LNCaP clone FGC (cell line): Measurements from ENCODE around the gene SORBS1.

Source experiments
- DNase-seq: peaks from one replicate; pipeline ENCODE4 v3.0.0-alpha.2; 2011; ENCODE audit warnings: low read depth
- H3K4me3 ChIP-seq: 2 replicates; pipeline ENCODE4 v1.5.1; 2011; ENCODE audit warnings: mild to moderate bottlenecking, low read depth, low read length, control low read depth
- CTCF ChIP-seq: IDR thresholded peaks from 2 replicates; pipeline ENCODE4 v1.5.1; 2012; ENCODE audit warnings: mild to moderate bottlenecking; ENCODE audit not compliant: control insufficient read depth, insufficient read depth; ENCODE audit errors: extremely low read depth

The SORBS1 gene

DNA sequence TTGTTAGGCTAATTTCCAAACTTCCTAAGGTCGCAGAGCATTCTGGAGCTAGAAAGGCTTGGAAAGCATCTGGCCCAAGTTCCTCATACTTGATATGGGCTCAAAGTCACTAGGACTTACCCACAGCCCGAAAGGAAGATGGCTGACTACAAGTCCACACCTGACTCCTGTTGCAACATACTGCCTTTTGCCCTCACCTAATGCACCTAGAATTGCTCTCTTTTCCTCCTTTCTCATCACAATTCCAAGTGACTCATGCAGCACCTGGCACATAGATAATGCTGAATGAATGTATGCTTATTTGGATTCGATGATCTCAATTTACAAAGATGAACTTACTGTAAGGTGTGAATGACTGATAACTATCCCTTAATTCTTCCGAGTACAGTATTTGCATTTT is 131.5 kb downstream of the SORBS1 start:
- TF ChIP-seq CTCF, result no peak
- no peak overlapping the region for H3K4me3 ChIP-seq
- DNase-seq, result no peak

GRCh38 chr10:95428701-95429100 is 132.5 kb downstream of the SORBS1 start:
- no peak for TF ChIP-seq CTCF
- no peak for DNase-seq
- H3K4me3 ChIP-seq, result no peak overlapping the region

DNA sequence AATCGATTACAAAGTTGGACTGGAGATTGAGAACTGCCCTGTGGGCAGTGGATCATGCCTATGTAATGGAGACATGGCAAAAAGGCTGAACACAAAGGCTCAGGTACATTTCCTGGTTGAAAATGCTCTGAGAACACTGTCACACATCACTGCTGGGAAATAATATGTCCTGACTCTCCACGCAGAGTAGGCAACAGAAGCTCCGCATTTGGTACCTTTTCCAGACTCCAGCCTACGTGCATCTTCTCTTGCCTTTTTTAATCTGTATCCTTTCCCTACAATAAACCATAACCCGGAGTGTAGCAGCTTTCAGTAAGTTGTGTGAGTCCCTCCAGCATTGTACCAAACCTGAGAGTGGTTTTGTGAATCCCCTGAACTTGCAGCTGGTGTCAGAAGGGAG is 134.7 kb downstream of the SORBS1 start:
- no peak for TF ChIP-seq CTCF
- DNase-seq, result no peak
- no peak overlapping the region for H3K4me3 ChIP-seq

- no peak for DNase-seq
- no peak for TF ChIP-seq CTCF
- H3K4me3 ChIP-seq, result no peak overlapping the region
These were observed 135.3 kb downstream of the SORBS1 start for GRCh38 chr10:95425592-95426465.

- DNase-seq, result no peak
- no peak overlapping the region for H3K4me3 ChIP-seq
- no peak for TF ChIP-seq CTCF
These were observed 137.8 kb downstream of the SORBS1 start for GRCh38 chr10:95423164-95424005.

GRCh38 chr10:95422233-95422632 is 138.9 kb downstream of the SORBS1 start:
- TF ChIP-seq CTCF, result no peak
- no peak overlapping the region for H3K4me3 ChIP-seq
- no peak for DNase-seq

DNA sequence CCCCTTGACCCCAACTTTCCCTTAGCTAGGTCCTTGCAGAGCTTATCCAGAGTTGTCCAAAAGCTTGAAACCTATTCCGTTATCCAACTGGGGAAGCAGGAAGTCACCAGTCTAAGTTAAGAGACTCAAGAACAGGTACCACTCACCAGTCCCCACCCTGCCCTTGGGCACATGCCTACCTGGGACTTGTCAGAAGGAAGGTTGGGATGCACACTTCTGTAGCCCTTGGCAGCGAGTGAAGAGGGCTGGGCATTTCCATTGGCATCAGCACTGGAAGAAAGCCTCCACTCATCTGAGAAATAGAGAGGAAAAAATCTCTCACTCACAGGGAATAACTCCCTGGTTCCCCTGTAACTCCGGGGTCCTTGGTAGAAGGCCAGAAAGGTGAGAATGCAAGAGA is 139.4 kb downstream of the SORBS1 start:
- DNase-seq, result no peak
- no peak overlapping the region for H3K4me3 ChIP-seq
- TF ChIP-seq CTCF, result no peak
